Body of pancreas (tissue), 4 donors: Measurements from ENCODE around the gene AGA.

Experiments used
- CTCF ChIP-seq, 7 experiments: fragments of 450-650 bp in 4 of 7; fragments of 200-600 bp in 3 of 7; sonication (generic) in 3 of 7; IDR thresholded peaks; one replicate each; pipeline ENCODE4 v1.5.1; 2016 to 2019; ENCODE audit warnings: antibody characterized with exemption in 7 of 7
- POLR2A ChIP-seq, 3 donors: fragments of 450-650 bp; IDR thresholded peaks; one replicate each; pipeline ENCODE4 v1.6.1; 2016; ENCODE audit warnings: antibody characterized with exemption in 3 of 3, mild to moderate bottlenecking in 2 of 3

DNA sequence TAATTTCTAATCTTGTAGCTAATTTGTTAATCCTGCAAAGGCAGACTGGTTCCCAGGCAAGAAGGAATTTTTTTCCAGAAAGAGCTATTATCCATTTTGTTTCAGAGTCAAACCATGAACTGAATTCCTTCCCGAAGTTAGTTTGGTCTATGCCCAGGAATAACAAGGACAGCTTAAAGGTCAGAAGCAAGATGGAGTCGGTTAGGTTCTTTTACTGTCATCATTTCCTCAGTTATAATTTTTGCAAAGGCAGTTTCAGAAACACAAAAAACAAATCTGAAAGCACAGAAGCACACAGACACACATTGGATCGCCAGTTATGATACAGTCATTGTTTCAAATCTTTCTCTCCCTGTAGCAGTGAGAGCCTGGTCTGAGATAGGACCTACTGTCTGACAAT, 37.9 kb downstream of the AGA start:
- TF ChIP-seq CTCF (IDR thresholded peaks at IDR 0.05) (no peak), POLR2A (IDR thresholded peaks at IDR 0.05) (no peak)
